Omental fat pad (tissue), 4 donors: ENCODE measurements around the gene ZNF621. TPM values are rescaled to one million over a fixed set of nuclear protein-coding genes. Genes with fewer than 3 reads are reported as not detected.
A peak's percentile ranks its signal among the peaks of the same experiment; 100 is the strongest.

Source experiments
- ATAC-seq: fragments of 150-250 bp; one replicate; pipeline ENCODE4 v1.9.1; 2016; ENCODE audit warnings: mild to moderate bottlenecking, moderate library complexity; ENCODE audit not compliant: low FRiP score
- DNase-seq: peaks from one replicate; pipeline ENCODE4 v3.0.0-alpha.2; 2019; ENCODE audit warnings: low spot score
- total RNA-seq, 4 donors: library from RNA; depleted of rRNA; stranded (reverse); fragments of >200 nt; gene quantifications; one replicate each; pipeline ENCODE4 v1.1.0, GENCODE V29; 2016
- TF ChIP-seq, protein P1 (sequence below), 3 donors: fragments of 450-650 bp; IDR thresholded peaks; one replicate each; pipeline ENCODE4 v1.5.1; 2016 to 2017; ENCODE audit warnings: antibody characterized with exemption in 3 of 3, mild to moderate bottlenecking in 3 of 3, moderate library complexity in 2 of 3

Gene ZNF621
- total RNA-seq = 10 to 100 TPM; 12.2 to 26.8 (median 16.4) TPM

- TF ChIP-seq, protein P1, sequence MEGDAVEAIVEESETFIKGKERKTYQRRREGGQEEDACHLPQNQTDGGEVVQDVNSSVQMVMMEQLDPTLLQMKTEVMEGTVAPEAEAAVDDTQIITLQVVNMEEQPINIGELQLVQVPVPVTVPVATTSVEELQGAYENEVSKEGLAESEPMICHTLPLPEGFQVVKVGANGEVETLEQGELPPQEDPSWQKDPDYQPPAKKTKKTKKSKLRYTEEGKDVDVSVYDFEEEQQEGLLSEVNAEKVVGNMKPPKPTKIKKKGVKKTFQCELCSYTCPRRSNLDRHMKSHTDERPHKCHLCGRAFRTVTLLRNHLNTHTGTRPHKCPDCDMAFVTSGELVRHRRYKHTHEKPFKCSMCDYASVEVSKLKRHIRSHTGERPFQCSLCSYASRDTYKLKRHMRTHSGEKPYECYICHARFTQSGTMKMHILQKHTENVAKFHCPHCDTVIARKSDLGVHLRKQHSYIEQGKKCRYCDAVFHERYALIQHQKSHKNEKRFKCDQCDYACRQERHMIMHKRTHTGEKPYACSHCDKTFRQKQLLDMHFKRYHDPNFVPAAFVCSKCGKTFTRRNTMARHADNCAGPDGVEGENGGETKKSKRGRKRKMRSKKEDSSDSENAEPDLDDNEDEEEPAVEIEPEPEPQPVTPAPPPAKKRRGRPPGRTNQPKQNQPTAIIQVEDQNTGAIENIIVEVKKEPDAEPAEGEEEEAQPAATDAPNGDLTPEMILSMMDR (IDR thresholded peaks at IDR 0.05) = no peak
- DNase-seq (peak; percentile 55), ATAC-seq (peak; percentile 99)
These were observed at the start of gene ZNF621 for GRCh38 chr3:40524568-40525285. ZNF621 (plus strand) TSS chr3:40524960; CDS start chr3:40525841, 881 bp downstream.

GRCh38 chr3:40476478-40477470 is 48.0 kb upstream of the ZNF621 start, which contains the start of gene ZNF619:
ZNF619 (plus strand) TSS chr3:40477122; CDS start chr3:40477980, 858 bp downstream.
- ATAC-seq = peak; percentile 90
- no peak for DNase-seq
- TF ChIP-seq, protein P1 (IDR thresholded peaks at IDR 0.05) = no peak

GRCh38 chr3:40477666-40478065 is 47.1 kb upstream of the ZNF621 start:
- DNase-seq (no peak), ATAC-seq (no peak)
- TF ChIP-seq, protein P1 (IDR thresholded peaks at IDR 0.05) = no peak

DNA sequence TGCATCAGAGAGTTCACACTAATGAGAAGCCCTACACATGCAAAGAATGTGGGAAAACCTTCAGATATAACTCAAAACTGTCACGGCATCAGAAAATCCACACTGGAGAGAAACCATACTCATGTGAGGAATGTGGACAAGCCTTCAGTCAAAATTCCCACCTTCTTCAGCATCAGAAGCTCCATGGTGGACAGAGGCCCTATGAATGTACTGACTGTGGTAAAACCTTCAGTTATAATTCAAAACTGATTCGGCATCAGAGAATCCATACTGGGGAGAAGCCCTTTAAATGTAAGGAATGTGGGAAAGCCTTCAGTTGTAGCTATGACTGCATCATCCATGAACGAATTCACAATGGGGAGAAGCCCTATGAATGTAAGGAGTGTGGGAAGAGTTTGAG is 37.6 kb upstream of the ZNF621 start:
- TF ChIP-seq, protein P1 (IDR thresholded peaks at IDR 0.05) = no peak
- ATAC-seq (no peak), DNase-seq (no peak)

DNA sequence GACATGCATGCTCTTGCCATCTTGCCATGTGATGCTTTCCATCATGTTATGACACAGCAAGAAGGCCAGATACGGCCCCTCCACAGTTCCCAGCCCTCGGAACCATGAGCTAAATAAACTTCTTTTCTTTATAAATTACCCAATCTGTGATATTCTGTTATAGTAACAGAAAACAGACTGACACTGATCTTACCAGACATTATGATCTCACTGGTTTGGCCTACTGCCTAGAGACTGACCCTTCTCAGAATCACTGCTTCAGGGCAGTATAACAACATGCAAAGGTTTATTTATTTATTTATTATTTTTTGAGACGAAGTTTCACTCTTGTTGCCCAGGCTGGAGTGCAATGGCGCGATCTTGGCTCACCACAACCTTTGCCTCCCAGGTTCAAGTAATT is 33.8 kb upstream of the ZNF621 start:
- TF ChIP-seq, protein P1 (IDR thresholded peaks at IDR 0.05) = no peak
- no peak for ATAC-seq
- no peak for DNase-seq

DNA sequence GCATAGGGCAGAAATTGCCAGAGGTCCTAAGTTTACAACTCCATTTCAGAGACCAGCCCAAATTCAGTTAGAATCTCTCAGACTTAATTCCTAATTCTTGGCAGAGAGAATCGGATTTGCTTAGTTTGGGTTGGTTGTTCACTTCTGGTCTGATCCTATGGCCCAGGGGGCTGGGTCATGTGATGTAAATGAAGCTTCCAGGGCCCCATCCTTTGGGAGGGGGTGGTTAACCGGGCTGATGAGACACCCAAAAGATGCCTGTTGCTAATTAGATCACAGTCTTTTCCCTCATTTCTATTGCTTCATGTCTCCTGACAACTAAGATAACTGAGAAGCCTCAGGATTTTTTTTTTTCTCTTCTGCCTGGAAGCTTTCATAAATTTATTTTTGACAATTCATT is 30.1 kb upstream of the ZNF621 start:
- DNase-seq (no peak), ATAC-seq (no peak)
- TF ChIP-seq, protein P1 (IDR thresholded peaks at IDR 0.05) = no peak
